ENCODE results near the gene GALNT14.

Gene GALNT14

DNA sequence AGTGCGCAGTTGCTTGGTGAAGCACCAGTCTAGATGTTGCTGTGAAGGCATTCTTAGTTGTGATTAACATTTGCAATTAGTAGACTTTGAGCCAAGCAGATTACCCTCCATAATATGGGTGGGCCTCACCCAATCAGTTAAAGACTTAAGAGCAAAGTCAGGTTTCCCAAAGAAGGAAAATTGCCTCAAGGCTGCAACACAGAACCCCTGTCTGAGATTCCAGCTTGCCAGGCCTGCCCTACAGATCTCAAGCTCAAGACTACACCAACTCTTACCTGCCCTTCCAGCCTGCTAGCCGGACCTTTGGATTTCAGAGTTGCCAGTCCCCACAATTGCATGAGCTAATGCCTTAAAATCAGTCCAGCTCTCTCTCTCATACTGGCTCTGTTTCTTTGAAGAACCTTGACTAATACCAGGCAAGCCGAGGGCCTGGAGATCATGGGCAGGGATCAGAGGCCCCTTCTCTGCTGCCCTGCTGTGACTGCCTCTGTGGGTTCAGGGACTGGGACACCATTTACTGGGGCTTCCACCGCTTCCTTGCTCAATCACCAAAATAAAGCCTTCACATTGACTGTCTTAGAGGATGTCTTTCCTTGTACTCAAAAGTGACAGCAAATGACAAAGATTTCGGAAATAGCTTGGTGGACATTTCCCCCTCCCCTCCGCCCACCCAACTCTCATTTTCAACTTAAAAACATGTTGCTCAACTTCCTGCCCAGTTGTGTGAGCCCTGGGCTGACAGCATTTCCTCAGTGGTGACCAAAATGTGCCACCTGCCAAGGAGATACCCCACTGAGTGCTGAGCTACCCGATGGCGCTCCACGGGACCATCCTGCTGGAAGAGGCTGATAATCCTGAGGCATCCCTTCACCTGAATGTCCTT lies 86.7 kb downstream of the GALNT14 start:
- Histone ChIP-seq H3K9me3 (ENCODE audit: severe bottlenecking) (no peaks in the 10 kb centered on the region), H3K27me3 (ENCODE audit: insufficient read depth, poor library complexity, severe bottlenecking) (no peaks in the 10 kb centered on the region), H3K4me3 (ENCODE audit: severe bottlenecking) (no peak overlapping the region), H3K4me1 (ENCODE audit: insufficient read depth, poor library complexity, severe bottlenecking) (no peaks in the 10 kb centered on the region), H3K27ac (ENCODE audit: poor library complexity, severe bottlenecking) (no peak overlapping the region), H3K36me3 (ENCODE audit: low read depth) (no peaks in the 10 kb centered on the region)
- TF ChIP-seq, protein P1, sequence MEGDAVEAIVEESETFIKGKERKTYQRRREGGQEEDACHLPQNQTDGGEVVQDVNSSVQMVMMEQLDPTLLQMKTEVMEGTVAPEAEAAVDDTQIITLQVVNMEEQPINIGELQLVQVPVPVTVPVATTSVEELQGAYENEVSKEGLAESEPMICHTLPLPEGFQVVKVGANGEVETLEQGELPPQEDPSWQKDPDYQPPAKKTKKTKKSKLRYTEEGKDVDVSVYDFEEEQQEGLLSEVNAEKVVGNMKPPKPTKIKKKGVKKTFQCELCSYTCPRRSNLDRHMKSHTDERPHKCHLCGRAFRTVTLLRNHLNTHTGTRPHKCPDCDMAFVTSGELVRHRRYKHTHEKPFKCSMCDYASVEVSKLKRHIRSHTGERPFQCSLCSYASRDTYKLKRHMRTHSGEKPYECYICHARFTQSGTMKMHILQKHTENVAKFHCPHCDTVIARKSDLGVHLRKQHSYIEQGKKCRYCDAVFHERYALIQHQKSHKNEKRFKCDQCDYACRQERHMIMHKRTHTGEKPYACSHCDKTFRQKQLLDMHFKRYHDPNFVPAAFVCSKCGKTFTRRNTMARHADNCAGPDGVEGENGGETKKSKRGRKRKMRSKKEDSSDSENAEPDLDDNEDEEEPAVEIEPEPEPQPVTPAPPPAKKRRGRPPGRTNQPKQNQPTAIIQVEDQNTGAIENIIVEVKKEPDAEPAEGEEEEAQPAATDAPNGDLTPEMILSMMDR (IDR thresholded peaks at IDR 0.05; ENCODE audit: poor library complexity, severe bottlenecking): no peak
- DNase-seq (ENCODE audit: low spot score): no peak
- ATAC-seq (ENCODE audit: low read depth): no peak

DNA sequence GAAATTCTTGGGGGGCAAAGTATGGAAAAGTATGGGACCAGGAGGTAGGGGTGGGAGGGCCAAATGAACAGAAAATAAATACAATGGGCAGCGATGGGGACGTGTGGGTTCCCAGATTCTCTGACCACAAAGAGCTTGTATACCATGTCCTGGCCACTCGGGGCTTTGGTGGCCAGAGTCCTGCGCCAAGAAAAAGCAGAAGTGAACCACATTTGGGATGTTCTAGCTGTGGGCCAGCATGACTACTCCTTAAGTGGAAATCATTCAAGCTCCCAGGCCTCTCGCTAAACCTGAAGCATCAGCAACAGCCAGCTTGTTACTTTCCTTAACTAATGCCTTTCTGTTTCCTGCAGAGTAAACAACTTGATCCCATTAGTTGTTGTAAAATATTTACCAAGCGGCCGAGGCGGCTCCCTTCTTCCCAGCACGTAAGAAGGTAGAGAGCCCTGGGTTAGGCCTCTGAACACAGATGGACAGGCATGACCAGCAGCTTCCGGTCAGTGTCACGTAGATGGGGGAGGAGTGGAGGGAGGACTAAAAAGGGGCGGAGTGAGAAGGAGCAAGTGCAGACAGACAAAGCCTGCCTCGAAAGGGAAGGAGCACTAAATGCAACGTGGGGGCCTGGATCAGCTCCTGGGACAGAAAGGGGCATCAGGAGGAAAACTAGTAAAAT lies 88.2 kb downstream of the GALNT14 start:
- TF ChIP-seq, protein P1 (IDR thresholded peaks at IDR 0.05; ENCODE audit: poor library complexity, severe bottlenecking): no peak
- ATAC-seq (ENCODE audit: low read depth) (no peak), DNase-seq (ENCODE audit: low spot score) (no peak)
- Histone ChIP-seq H3K27me3 (ENCODE audit: insufficient read depth, poor library complexity, severe bottlenecking) (no peaks in the 10 kb centered on the region), H3K4me3 (ENCODE audit: severe bottlenecking) (no peak overlapping the region), H3K4me1 (ENCODE audit: insufficient read depth, poor library complexity, severe bottlenecking) (no peaks in the 10 kb centered on the region), H3K27ac (ENCODE audit: poor library complexity, severe bottlenecking) (no peak overlapping the region), H3K9me3 (ENCODE audit: severe bottlenecking) (no peaks in the 10 kb centered on the region), H3K36me3 (ENCODE audit: low read depth) (no peaks in the 10 kb centered on the region)

DNA sequence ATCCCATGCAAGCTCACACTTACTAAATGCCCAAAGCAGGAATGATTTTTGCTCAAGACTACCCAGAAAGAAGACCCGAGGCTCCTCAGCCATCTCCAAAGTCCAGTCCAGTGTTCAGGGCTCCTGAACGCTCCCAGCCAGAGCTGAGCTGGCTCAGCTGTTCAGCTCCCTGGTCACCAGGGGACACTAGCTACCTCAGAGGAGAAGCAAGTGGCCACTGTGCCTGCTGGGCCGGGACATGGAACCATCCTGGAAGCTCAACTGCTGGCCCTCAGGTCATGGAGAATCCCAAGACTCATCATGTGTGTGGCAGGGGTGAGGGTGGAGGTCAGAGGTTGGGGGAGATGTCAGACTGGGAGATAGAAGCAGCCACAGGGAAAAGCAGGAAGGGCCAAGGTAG lies 89.0 kb downstream of the GALNT14 start:
- TF ChIP-seq, protein P1 (IDR thresholded peaks at IDR 0.05; ENCODE audit: poor library complexity, severe bottlenecking): no peak

DNA sequence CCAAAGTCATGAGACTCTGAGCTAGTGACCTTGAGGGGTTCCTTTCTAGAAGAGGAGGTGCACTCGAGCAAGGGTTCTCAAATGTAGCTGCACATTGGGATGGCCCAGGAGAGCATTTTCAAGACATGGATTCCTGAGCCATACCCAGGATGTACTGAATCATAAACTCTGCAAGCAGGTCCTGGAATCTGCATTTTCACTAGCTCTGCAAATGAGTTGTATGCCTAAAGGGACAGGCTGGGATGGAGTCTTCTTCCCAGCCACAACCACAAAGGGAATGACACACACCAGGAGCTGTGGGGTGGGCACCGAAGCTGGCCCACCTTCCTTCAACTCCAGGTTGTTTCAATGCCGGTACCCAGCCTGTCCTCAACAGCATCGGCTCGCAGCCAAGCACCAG lies 90.6 kb downstream of the GALNT14 start:
- ATAC-seq (ENCODE audit: low read depth) (no peak), DNase-seq (ENCODE audit: low spot score) (no peak)
- Histone ChIP-seq H3K27ac (ENCODE audit: poor library complexity, severe bottlenecking) (no peak overlapping the region), H3K27me3 (ENCODE audit: insufficient read depth, poor library complexity, severe bottlenecking) (no peaks in the 10 kb centered on the region), H3K36me3 (ENCODE audit: low read depth) (no peaks in the 10 kb centered on the region), H3K4me1 (ENCODE audit: insufficient read depth, poor library complexity, severe bottlenecking) (no peaks in the 10 kb centered on the region), H3K9me3 (ENCODE audit: severe bottlenecking) (no peaks in the 10 kb centered on the region), H3K4me3 (ENCODE audit: severe bottlenecking) (no peak overlapping the region)
- TF ChIP-seq, protein P1 (IDR thresholded peaks at IDR 0.05; ENCODE audit: poor library complexity, severe bottlenecking): no peak

More for the DNA sequence above, 89.0 kb downstream of the GALNT14 start:
- ATAC-seq (ENCODE audit: low read depth): no peak
- Histone ChIP-seq H3K9me3 (ENCODE audit: severe bottlenecking) (no peaks in the 10 kb centered on the region), H3K4me3 (ENCODE audit: severe bottlenecking) (no peak overlapping the region), H3K4me1 (ENCODE audit: insufficient read depth, poor library complexity, severe bottlenecking) (no peaks in the 10 kb centered on the region), H3K27me3 (ENCODE audit: insufficient read depth, poor library complexity, severe bottlenecking) (no peaks in the 10 kb centered on the region), H3K36me3 (ENCODE audit: low read depth) (no peaks in the 10 kb centered on the region), H3K27ac (ENCODE audit: poor library complexity, severe bottlenecking) (no peak overlapping the region)
- no peak for DNase-seq (ENCODE audit: low spot score)

All from RWPE2 (cell line).